Hematopoietic multipotent progenitor cell treated with erythropoietin and hydrocortisone succinate and interleukin-3 and kit ligand, for 6 days (in vitro differentiated cells): ENCODE results near the gene SLC66A2.
"Not testable (repeated sequence)": the region's sequence is repeated elsewhere in the genome, so short reads cannot be mapped to it uniquely, and the experiment has no call there.

ENCODE experiments used
- DNase-seq: peaks from one replicate; pipeline ENCODE4 v3.0.0-alpha.2; 2015

SLC66A2 gene

GRCh38 chr18:79877163-79878091 is 74.0 kb downstream of the SLC66A2 start:
- DNase-seq = no peak

GRCh38 chr18:79876497-79876896 is 75.0 kb downstream of the SLC66A2 start:
- no peak for DNase-seq

DNA sequence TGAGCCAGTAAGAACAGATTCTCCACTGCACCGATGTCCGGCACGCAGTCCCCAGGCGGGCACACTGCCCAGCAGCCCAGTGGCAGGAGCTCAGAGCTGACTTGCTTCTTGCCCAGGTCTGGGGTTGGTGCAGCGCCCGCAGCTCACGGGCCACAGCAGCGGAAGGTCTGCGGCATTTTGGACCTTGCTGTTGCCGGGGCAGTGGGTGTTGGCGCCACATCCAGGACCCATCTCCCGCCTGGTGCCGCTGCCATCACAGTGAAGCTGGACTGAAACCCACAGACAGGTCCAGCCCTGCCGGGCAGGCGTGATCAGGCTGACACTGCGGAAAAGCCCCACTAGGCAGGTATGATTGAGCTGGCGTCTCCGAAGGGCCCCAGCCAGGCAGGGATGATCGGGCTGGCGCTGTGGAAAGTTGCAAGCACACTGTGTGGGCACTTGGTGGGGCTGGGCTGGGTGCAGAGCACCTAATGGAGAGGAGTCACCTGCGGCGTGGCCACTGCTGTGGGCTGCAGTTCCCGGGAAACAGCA is 75.5 kb downstream of the SLC66A2 start:
- DNase-seq = no peak

DNA sequence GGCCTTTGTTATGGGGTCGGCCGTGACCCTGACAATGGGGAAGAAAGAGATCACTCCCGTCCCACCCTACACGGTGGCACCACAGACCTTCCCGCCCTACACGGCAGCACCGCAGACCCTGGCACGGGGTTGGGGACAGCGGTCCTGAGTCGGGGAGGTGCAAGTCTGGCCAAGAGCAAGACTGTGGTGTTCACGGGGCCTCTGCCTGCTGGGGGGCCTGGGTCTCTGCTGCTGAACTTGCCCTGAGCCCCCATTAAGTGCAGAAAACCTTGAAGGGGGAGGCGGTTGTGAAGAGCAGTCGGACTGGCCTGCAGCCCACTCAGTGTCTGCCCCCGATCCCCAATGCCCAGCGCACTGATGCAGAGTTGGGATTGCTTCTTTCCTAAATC is 75.9 kb downstream of the SLC66A2 start:
- DNase-seq = no peak

- no peak for DNase-seq
Measured at GRCh38 chr18:79874553-79875530, 76.6 kb downstream of the SLC66A2 start.

GRCh38 chr18:79873449-79874110 is 77.9 kb downstream of the SLC66A2 start:
- no peak for DNase-seq

DNA sequence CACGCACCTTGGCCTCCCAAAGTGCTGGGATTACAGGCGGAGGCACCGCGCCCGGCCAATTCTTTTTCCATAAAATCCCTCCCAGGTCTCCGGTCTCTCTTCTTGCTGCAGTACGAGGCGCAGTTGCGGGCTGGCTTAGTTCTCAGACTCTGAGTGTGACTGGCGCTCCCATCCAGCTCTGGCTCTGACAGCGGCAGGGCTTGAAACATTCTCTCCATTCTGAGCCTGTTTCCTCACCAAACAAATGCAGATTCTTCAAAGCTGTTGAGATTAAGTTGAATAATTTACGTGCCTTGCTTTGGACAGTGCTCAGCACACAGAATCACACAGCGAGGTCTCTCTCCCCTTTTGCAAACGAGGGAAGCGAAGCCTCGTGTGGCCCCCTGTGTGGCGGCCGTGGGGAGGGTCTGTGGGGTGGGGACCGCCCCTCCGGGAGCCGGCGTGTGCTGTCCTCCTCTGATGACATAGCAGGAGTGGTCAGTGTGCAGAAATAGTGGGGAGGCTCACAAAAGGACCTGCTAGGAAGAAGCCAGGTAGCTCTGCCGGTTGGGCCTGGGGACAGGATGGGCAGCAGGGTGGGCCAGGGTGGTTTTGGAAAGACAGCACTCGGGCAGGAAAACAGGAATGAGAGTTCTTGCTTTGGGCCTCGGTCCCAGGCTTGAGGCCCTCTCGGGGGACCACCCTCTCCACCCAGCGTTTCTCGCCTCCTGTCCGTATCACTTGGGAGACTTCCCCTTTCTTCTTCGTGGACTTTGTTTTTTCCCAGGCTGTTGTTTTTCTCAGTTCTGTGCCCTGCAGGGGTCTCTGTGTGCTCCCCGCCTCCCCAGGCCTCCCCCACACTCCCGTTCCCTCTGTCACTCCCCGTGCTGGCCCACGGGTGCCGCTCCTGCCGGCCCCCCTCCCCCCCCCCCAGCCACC is 78.7 kb downstream of the SLC66A2 start:
- no peak for DNase-seq

DNA sequence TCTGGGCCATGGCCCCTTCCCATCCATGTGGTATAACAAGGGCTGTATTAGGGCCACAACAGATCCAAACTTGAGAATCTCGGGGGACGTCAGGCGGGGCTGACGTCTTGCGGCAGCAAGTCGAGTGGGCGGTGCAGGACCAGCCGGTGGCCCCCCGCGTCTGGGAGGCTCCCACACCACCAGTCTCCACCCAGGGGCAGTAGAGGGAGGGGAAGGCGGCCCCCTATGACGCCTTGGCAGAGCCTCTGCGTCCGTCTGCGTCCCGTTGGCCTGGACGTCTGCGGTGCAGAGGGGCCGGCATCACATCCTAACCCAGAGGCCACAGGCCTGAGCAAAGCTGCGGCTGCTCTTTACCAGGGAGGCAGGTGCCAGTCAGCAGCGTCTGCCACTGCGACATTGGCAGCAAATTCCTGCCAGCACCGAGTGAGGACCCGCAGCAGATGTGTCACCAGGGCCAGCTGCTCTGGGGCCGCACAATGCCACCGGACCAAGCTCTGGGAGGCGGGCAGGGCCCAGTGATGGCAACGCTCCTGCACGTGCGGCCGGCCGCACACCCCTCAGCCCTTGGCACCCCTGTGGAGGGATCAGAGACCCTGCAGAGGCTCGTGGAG is 79.9 kb downstream of the SLC66A2 start:
- DNase-seq = no peak

GRCh38 chr18:79871026-79871390 is 80.4 kb downstream of the SLC66A2 start:
- no peak for DNase-seq

DNA sequence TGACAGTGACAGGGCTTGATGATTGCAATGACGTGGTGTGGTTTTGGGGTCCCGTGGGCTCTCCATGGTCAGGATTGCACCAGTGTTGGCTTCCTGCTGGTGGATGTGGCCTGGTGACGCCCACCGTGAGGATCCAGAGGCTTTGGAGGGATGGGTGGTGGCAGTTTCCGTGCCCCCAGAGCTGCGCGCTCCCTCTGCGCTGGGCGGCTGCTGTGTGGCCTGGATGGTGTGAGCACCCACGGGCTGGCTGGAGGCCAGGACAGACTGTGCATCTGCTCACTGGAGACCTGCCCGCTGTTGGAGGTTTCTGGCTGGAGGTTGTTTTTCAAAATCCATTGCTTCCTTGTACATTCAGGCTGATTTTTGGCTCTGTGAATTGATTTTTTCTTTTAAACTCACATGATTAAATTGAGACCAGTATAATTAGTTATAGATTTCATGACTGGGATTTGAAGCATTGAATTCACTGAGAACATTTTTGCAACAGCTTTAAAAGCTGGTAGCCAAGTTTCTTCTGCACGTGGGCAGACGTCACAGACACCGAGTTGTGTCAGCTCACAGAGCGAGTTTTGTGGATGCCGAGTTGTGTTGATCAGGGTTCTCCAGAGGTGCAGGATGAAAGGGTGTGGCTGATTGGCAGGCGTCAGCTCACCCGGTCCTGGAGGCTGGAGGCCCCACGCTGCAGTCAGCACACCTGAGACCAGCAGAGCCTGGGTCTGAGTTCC is 81.0 kb downstream of the SLC66A2 start:
- DNase-seq = no peak

DNA sequence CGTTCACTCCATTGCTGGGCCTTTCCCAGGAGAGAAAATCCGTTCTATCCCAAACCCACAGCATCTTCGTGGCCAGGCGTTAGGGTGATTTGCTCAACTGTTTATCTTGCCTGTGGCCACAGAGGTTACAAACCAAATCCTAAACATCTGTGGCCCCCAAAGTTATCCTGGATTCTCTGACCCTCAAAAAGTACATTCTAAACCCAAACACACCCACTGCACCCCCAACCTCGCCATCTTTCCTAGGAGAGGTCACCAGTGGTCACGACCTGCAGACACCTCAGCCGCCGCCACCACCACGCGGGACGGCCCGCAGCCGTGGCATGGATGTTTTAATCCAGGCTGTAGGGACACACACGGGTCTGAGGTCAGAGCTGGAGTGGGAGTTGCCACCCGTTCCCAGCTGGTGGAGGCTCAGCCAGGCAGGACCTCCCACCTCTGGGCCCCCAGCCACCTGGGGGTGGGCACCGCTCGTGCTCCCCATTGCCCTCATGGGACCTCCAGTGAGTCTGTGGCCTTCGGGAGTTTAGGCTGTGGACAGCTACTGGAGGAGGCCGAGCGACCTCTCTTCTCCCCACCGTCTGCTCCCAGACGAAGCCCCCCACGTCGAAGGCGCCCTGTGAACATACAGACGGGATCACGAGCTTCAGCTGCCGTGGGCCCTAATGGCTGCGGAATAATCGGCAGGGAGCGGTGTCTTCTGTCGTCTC is 81.7 kb downstream of the SLC66A2 start:
- DNase-seq = no peak

GRCh38 chr18:79868811-79869541 is 82.5 kb downstream of the SLC66A2 start:
- no peak for DNase-seq

GRCh38 chr18:79868168-79868784 is 83.2 kb downstream of the SLC66A2 start:
- no peak for DNase-seq

DNA sequence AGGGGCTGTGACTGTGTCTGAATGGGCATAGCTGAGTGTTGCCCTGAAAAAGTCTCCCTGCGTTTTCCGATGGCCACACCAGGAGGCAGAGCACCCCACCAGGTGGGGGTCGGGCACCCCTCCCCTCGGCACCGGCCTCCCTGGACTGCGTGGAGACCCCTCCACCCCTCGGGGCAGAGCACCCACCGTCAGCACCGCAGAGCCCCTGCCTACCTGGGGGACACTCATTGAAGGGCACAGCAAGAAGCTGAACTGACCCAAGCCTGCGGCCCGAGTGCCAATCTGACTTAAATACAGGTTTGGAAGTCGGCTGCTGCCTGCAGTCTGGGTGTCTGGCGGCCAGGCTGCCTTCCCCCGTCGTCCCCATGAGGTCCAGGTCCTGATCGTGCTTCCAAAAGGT is 83.8 kb downstream of the SLC66A2 start:
- DNase-seq = no peak

DNA sequence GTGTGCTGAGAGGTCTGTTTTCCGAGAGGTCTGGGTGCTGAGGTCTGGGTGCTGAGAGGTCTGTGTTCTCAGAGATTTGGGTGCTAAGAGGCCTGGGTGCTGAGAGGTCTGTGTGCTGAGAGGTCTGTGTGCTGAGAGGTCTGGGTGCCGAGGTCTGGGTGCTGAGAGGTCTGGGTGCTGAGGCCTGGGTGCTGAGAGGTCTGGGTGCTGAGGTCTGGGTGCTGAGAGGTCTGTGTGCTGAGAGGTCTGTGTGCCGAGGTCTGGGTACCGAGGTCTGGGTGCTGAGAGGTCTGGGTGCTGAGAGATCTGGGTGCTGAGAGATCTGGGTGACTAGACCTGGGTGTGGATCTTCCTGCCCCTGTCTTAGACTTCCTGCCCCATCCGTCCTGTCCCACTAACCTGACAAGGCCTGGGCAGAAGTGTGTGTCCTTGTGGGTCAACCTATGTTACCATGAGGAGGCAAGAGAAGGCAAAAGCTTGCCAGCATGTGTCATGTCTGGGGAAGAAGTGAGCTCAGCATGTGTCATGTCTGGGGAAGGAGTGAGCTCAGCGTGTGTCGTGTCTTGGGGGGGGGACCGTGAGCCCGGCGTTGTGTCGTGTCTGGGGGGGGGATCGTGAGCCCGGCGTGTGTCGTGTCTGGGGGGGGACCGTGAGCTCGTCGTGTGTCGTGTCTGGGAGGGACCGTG is 84.4 kb downstream of the SLC66A2 start:
- DNase-seq = no peak

DNA sequence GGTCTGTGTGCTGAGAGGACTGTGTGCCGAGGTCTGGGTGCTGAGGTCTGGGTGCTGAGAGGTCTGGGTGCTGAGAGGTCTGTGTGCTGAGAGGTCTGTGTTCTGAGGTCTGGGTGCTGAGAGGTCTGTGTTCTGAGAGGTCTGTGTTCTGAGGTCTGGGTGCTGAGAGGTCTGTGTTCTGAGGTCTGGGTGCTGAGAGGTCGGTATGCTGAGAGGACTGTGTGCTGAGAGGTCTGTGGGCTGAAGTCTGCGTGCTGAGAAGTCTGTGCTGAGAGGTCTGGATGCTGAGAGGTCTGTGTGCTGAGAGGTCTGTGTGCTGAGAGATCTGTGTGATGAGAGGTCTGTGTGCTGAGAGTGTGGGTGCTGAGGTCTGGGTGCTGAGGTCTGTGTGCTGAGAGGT is 85.5 kb downstream of the SLC66A2 start:
- DNase-seq = not testable (repeated sequence)

GRCh38 chr18:79864955-79865354 is 86.5 kb downstream of the SLC66A2 start:
- DNase-seq = not testable (repeated sequence)
